Stimulated activated naive CD8-positive, alpha-beta T cell treated with anti-CD3 and anti-CD28 coated beads, Interleukin-15, Interleukin-2, amounts not matched to agents 100 U/mL and 50 U/mL, for 24 hours (primary cell): Measurements from ENCODE around the gene CLOCK.

Experiments used
- ATAC-seq: fragments of 150-1000 bp; cut with Tn5 transposase; one replicate; pipeline ENCODE4 v1.10.0; 2021
- DNase-seq: peaks from one replicate; pipeline ENCODE4 v3.0.0; 2021

The CLOCK gene

GRCh38 chr4:55475394-55476243 lies 71.1 kb downstream of the CLOCK start:
- ATAC-seq (peak; percentile 86), DNase-seq (no peak)

DNA sequence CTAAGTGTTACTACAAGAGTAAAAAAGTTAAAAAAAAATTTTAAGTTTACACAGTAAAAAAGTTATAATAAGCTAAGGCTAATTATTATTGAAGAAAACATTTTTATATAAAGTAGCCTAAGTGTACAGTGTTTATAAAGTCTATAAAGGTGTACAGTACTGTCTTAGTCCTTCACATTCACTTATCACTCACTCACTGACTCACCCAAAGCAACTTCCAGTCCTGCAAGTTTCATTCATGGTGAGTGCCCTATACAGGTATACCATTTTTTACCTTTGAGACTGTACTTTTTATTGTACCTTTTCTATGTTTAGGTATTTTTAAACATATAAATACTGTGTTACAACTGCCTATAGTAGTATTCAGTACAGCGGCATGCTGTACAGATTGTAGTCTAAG lies 76.7 kb downstream of the CLOCK start:
- ATAC-seq (no peak), DNase-seq (no peak)

DNA sequence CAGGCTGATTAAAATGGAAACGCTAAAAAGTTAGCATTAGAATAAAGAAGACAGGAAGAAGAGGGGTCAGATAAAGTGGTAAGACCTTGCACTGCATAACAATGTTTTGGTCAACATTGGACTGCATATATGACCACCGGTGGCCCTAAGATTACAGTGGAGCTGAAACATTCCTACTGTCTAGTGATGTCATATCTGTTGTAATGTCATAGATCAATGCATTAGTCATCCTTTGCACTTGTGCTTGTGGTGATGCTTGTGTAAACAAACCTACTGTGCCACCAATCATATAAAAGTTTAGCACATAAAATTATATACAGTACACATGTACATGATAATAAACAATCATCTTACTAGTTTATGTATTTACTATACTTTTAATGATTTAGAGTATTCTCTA lies 78.0 kb downstream of the CLOCK start:
- ATAC-seq (no peak), DNase-seq (no peak)

- ATAC-seq (no peak), DNase-seq (no peak)
Observed at GRCh38 chr4:55466001-55466400, 80.7 kb downstream of the CLOCK start.

GRCh38 chr4:55458611-55459010 lies 88.1 kb downstream of the CLOCK start:
- DNase-seq (no peak), ATAC-seq (no peak)

GRCh38 chr4:55458164-55458563 lies 88.5 kb downstream of the CLOCK start:
- ATAC-seq: no peak
- DNase-seq: no peak

DNA sequence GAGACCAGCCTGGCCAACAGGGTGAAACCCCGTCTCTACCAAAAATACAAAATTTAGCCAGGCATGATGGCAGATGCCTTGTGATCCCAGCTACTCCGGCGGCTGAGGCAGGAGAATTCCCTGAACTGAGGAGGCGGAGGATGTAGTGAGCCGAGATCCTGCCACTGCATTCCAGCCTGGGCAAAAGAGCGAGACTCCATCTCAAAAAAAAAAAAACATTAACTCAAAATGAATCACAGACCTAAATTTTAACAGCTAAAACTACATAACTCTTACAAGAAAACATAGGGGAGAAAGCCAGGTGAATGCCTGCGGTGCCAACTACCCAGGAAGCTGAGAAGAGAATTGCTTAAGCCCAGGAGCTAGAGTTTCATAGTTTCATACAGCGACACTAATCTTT lies 96.1 kb downstream of the CLOCK start:
- ATAC-seq (no peak), DNase-seq (no peak)

GRCh38 chr4:55447831-55448230 lies 98.9 kb downstream of the CLOCK start:
- DNase-seq: no peak
- no peak for ATAC-seq

DNA sequence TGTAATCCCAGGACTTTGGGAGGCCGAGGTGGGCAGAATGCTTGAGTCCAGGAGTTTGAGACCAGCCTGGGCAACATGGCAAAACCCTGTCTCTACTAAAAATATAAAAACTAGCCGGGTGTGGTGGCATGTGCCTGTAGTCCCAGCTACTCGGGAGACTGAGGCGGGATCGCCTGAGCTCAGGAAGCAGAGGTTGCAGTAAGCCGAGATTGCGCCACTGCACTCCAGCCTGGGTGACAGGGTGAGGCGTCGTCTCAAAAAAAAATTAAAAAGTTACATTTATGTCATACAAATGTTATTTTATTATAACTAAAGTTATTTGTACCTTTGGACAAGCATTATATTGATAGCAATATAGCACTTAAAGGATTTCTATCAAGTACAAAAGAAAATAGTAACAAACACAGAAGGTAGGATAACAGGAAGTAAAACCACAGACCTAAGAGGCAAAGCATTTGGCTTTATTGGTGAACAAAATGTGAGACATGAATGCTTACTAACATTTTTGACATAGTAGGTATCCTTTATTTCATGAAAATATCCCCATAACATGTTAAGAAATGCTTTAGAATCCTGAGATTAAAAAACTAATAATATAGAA lies 99.5 kb downstream of the CLOCK start:
- DNase-seq: no peak

DNA sequence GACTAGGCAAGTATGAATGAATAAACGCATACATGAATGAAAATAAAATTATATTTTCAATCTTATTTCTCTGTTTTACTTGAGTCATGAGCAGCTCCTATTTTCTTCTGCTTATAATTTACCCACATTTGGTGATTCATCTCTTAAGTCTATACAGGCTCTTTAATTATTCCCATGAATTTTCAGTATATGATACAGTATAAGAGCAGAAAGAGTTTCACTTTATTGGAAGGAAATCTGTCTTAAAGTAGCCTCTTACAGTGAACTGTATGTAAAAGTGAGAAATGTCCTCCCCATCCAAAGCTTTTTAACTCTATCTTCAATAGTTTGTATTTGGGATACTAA lies 100.2 kb downstream of the CLOCK start:
- DNase-seq: no peak
- ATAC-seq: no peak

More for the DNA sequence above, 99.5 kb downstream of the CLOCK start:
- no peak for ATAC-seq

GRCh38 chr4:55445921-55446577 lies 100.7 kb downstream of the CLOCK start:
- no peak for DNase-seq
- no peak for ATAC-seq

DNA sequence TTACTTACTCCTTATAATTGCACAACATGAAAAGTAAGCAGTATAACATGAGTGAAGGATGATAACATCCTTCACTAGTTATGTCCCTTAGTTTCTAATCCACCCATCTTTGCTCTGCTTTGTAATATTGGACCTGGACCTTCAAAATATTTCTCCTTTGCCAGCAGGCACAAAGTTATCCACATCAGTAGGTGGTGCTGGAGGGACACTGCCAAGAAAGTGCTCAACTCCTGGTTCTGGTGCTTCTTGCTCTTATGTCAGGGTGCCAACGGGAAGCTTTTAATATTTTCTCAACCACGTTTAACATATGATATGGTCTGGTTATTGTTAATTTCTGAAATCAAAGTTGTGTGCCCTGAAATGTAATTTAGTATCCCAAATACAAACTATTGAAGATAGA lies 101.9 kb downstream of the CLOCK start:
- ATAC-seq (no peak), DNase-seq (no peak)

- ATAC-seq: no peak
- DNase-seq: no peak
Observed at GRCh38 chr4:55442541-55442940, 104.2 kb downstream of the CLOCK start.

DNA sequence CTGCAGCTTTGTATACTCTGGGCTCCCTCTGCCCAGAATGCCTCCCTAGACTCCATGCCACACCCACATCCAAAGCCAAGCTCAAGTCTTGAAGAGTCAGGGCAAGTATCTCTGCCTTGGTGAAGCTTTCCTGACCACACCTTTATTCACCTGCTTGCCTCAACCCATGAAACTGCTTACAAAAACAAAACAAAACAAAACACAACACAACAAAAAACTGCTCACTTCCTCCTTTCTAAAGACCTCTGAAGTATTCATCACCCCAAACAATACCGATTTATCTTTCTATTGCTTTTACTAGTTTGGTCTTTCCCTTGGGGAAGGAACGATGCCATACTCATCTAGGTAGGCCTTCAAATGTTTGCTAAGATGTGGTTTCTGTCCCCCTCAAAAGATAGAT lies 105.9 kb downstream of the CLOCK start:
- DNase-seq: no peak
- no peak for ATAC-seq

GRCh38 chr4:55439023-55439422 lies 107.7 kb downstream of the CLOCK start:
- no peak for ATAC-seq
- no peak for DNase-seq

DNA sequence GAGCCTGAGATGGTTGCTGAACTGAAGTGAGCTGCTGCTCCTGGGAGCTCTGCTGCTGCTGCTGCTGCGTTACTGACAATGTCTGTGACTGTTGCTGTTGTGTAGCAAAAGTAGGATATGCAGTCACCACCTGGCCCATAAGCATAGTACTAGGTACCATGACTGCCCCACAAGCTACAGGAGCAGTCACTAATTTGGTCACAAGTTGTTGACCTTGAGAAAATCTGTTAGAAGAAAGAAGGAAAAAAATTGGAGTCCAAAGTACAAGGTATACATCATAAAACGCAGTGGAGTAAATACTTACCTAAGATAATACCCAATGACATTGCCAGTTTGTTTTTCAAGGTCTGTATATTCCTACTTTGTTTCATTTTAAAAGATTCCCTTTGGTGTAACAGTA lies 108.4 kb downstream of the CLOCK start:
- no peak for DNase-seq
- ATAC-seq: no peak

DNA sequence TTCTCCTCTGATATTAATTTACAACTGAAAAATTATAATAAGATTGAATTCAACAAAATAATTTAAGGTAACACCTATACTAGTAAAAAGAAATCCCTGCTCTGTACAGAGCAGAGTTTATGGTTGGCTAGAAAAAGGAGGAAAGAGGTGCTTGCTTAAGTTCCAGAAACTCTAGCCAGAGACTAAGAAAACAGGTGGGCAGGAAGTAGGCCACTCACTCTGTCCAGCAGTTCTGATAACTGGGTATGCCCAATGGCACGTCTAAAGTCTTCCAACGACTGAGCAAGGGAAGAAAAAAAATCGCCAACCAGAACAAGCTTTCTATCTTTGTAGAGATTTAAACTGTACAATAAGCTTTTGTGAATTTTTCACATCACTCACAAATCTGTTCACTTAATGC lies 108.9 kb downstream of the CLOCK start:
- DNase-seq (no peak), ATAC-seq (no peak)

GRCh38 chr4:55437356-55437796 lies 109.3 kb downstream of the CLOCK start:
- DNase-seq (no peak), ATAC-seq (no peak)

DNA sequence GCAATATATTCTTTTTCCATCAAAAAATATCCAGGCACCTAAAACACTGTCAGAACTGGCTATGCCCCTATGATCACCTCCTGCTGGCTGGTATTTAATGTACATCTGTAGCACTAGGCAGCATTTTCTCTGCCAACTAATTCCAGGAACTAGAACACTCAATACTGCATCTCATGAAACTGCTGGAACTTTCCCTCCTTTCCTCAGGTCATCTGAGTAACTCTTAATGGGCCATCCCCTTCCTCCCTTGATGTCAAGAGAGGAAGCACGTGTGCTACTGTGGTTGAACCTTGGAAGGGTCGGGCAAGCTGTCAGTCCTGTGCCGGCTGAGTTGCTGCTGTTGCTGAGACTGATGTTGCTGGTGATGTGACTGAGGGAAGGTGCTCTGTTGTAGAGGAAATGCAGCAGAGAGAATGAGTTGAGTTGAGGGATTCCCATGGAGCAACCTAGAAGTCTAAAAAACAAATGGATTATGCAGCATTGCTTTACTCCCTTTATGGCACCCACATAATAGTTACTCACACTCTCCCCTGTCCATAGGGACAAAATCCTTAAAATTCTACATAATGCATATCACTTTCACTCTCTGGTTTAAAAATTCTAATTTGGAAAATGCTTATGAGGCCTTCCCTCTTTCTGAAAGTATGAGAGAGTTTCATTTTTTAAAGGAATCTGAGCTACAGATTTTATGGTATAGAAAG lies 111.4 kb downstream of the CLOCK start:
- DNase-seq (peak; percentile 20), ATAC-seq (peak; percentile 91)

DNA sequence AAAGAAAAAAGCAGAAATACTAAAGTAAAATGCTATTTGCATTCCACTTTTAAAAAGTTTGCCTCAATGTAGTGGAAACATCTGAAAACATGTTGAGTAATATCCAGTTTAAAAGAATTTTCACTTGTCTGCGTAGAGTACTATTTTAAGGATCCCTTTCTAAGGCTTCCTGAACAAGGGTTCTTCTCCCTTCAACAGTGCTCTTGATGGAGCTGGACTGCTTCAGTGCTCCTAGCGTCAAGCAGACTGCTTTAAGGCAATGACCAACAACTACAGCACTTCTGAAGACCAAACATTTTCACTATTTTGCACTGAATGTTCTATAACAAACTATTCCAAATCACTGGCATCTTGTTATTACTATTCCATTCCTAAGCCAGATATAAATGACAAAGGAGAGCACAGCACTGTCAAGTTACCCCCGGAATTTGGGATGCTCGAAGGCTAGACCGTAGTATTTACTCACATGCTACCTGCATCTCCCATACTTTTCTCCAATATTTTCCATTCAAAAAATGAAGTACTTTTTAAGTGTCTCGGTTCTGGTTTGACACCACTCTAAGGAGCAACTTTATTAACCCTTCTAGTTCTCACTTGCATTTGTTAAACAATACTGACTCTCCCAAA lies 114.9 kb downstream of the CLOCK start:
- DNase-seq: no peak

GRCh38 chr4:55424791-55425190 lies 121.9 kb downstream of the CLOCK start:
- DNase-seq: no peak
- ATAC-seq: no peak

More for the DNA sequence above, 114.9 kb downstream of the CLOCK start:
- no peak for ATAC-seq

GRCh38 chr4:55416176-55416575 lies 130.5 kb downstream of the CLOCK start:
- ATAC-seq (no peak), DNase-seq (no peak)
